ENCODE measurements around the gene MRPS18A. TPM values are rescaled to one million over a fixed set of nuclear protein-coding genes. Genes with fewer than 3 reads are reported as not detected.
A peak's percentile ranks its signal among the peaks of the same experiment; 100 is the strongest.

Gene MRPS18A
- total RNA-seq = 10 to 100 TPM; 43.7 to 57.4 (median 51.4) TPM

GRCh38 chr6:43687437-43688347 is at the start of gene MRPS18A:
Gene MRPS18A (minus strand): TSS chr6:43687791. CDS start chr6:43687779, 12 bp downstream.
- intact Hi-C loops (cut with DNase I) = no loop called here
- H3K36me3 ChIP-seq = peaks cover 0 to 25% (median 0%) of the 10 kb centered on the region in 3 donors
- H3K4me3 ChIP-seq = peak within 1 kb of the TSS; percentile 72 to 86 (median 78)
- 1 to 3% methylated on average over 21 to 32 of the region's 43 CpGs for WGBS, 2 donors
- no peak for DNase-seq
- no peaks in the 10 kb centered on the region for H3K27me3 ChIP-seq
- H3K4me1 ChIP-seq = peaks cover 11 to 52% (median 16%) of the 10 kb centered on the region in 3 donors
- H3K9me3 ChIP-seq = no peaks in the 10 kb centered on the region
- TF ChIP-seq CTCF (IDR thresholded peaks at IDR 0.05) (peak in 1 of 6 experiments; percentile 19), POLR2A (IDR thresholded peaks at IDR 0.05) (peak in 2 of 4 donors; percentile 28 to 52)
- peak within 1 kb of the TSS; percentile 80 to 90 (median 86) for H3K27ac ChIP-seq

GRCh38 chr6:43736844-43737243 is 49.3 kb upstream of the MRPS18A start:
- no peak for DNase-seq
- Histone ChIP-seq H3K36me3 (no peaks in the 10 kb centered on the region), H3K27ac (no peak overlapping the region), H3K27me3 (no peaks in the 10 kb centered on the region), H3K9me3 (peaks cover 0 to 2% (median 0%) of the 10 kb centered on the region in 3 donors), H3K4me1 (peaks cover 7 to 13% (median 9%) of the 10 kb centered on the region in 3 donors), H3K4me3 (no peak overlapping the region)
- intact Hi-C loops (cut with DNase I) = no loop called here
- TF ChIP-seq POLR2A (IDR thresholded peaks at IDR 0.05) = no peak
- TF ChIP-seq CTCF (IDR thresholded peaks at IDR 0.05) = no peak
- WGBS, 2 donors = 38% methylated on average over 1 of the region's 2 CpGs; no CpG with 5 or more reads in 1 of the 2 donors

GRCh38 chr6:43736211-43736786 is 48.7 kb upstream of the MRPS18A start:
- Histone ChIP-seq H3K27ac (no peak overlapping the region), H3K4me3 (no peak overlapping the region), H3K36me3 (no peaks in the 10 kb centered on the region), H3K4me1 (peaks cover 7 to 13% (median 9%) of the 10 kb centered on the region in 3 donors), H3K9me3 (peaks cover 0 to 8% (median 0%) of the 10 kb centered on the region in 3 donors), H3K27me3 (no peaks in the 10 kb centered on the region)
- WGBS, 2 donors = 100% methylated on average over 1 of the region's 2 CpGs; no CpG with 5 or more reads in 1 of the 2 donors
- DNase-seq = no peak
- intact Hi-C loops (cut with DNase I) = no loop called here
- no peak for TF ChIP-seq POLR2A (IDR thresholded peaks at IDR 0.05)
- no peak for TF ChIP-seq CTCF (IDR thresholded peaks at IDR 0.05)

GRCh38 chr6:43735642-43736199 is 48.1 kb upstream of the MRPS18A start:
- no peaks in the 10 kb centered on the region for H3K27me3 ChIP-seq
- H3K9me3 ChIP-seq = peaks cover 0 to 14% (median 4%) of the 10 kb centered on the region in 3 donors
- 56 to 100% methylated on average over 1 of the region's 2 CpGs for WGBS, 2 donors
- H3K27ac ChIP-seq = no peak overlapping the region
- H3K4me3 ChIP-seq = no peak overlapping the region
- H3K36me3 ChIP-seq = no peaks in the 10 kb centered on the region
- TF ChIP-seq CTCF (IDR thresholded peaks at IDR 0.05) = no peak
- TF ChIP-seq POLR2A (IDR thresholded peaks at IDR 0.05) = no peak
- intact Hi-C loops (cut with DNase I) = no loop called here
- no peak for DNase-seq
- peaks cover 7 to 13% (median 9%) of the 10 kb centered on the region in 3 donors for H3K4me1 ChIP-seq

All from esophagus squamous epithelium (tissue), 5 donors.